Stimulated activated CD4-positive, alpha-beta T cell treated with anti-CD3 and anti-CD28 coated beads, TNF-alpha, amount 100 ng/mL, for 4 hours (primary cell): ENCODE results near the gene LRRC61.
A peak's percentile ranks its signal among the peaks of the same experiment; 100 is the strongest.
"Not testable (repeated sequence)": the region's sequence is repeated elsewhere in the genome, so short reads cannot be mapped to it uniquely, and the experiment has no call there.

ENCODE experiments used
- DNase-seq, 3 experiments: peaks; one replicate each; pipeline ENCODE4 v3.0.0-alpha.2; 2020; ENCODE audit warnings: low read depth in 3 of 3

The LRRC61 gene

DNA sequence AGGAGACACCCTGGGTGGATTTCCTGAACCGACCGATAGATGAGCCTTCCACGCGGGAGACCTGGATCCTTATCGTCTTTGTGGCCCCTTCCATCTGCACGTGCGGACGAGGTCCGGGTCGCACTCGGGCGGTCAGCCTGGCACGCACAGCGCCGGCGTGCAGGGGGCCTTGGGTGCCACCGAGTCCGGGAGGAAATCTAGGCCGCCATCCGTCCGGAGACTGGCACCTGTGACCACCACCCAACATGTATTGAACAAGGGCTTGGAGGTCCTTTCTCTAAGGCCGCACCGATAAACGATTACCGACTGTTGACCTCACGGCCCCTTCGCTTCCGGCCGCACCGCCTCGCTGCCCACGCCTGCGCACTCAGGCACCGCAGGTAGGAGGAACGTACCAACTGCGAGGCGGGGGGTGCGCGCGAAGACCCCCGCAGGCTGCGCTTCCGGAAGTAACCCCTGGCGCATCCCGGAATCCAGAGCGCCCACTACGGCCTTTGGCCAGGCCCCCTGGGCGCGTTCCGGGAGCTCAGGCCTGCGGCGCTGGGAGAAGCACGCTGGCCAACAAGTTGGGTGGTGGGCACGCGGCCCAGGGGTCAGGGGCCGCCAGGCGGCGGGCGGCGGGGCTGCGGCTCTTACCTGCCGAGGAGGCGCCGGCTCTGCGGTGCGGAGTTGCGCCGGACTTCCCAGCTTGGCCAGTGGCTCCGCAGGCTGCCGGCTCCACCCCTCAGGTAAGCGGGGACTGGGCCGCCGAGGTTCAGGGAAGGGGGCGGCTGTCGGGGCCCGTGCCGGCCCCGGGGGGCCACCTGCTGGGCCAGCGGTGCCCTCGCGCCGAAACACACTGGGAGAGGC is at the start of gene LRRC61, which contains the start of gene ACTR3C:
TSS of gene LRRC61 (plus strand) at position 523 of the 849 bp plus-strand sequence. CDS start 13,507 bp downstream, outside the sequence.
TSS of gene ACTR3C (minus strand) at position 713 of the 849 bp plus-strand sequence. CDS start 28,249 bp downstream, outside the sequence.
- peak; percentile 37 to 49 (median 44) for DNase-seq

DNA sequence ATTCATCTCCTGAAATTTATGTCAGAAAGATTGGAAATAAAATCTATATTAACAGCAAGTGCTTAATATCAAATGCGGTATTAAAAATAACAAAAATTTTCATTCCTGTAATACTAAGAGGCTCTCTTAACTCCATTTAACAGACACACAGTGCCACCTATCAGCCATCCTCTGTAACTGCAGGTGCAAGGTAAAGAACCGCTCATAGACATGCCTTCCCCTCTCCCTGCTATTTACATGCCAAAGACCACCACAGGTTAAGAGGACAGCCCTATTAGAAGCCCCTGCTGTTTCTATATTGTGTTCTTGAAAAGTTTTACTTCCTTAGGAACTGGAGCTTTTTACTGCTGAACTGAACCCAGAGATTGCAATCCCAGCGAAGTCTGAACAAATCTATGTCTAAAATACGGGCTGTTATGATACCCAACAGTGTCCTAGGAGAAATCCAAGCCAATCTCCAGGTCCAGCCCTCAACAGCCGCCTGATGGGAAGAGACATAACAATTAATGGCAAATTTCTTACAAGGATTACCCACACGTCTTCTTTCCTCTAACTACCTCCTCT is 46.9 kb upstream of the LRRC61 start:
- DNase-seq = peak in 1 of 3 experiments; percentile 13

- DNase-seq = not testable (repeated sequence)
Measured at GRCh38 chr7:150278383-150278782, 44.8 kb upstream of the LRRC61 start.

GRCh38 chr7:150281681-150282403 is 41.3 kb upstream of the LRRC61 start:
- not testable (repeated sequence) for DNase-seq

- DNase-seq = not testable (repeated sequence)
Measured at GRCh38 chr7:150283111-150283510, 40.0 kb upstream of the LRRC61 start.

DNA sequence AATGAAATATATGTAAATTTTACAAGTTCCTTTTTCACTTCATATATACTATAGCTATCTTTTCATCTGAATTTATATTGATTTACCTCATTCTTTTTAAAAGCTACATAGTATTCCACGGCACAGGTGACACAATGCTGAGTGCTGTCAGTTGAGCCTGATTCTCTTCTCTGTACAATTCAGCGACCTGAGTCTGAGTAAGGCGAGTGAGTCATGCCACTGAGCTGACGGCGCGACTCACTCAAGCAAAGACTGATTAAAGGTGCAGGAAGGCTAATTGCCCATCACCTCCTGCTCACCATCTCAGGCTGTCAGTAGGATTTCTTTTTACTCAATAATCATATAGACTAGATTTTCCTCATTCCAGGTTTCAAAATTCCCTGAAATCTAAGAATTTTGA is 39.5 kb upstream of the LRRC61 start:
- DNase-seq = not testable (repeated sequence)

- DNase-seq = peak in 1 of 3 experiments; percentile 5
Measured at GRCh38 chr7:150285849-150286754, 37.1 kb upstream of the LRRC61 start.

- not testable (repeated sequence) for DNase-seq
Measured at GRCh38 chr7:150287815-150288214, 35.3 kb upstream of the LRRC61 start.

DNA sequence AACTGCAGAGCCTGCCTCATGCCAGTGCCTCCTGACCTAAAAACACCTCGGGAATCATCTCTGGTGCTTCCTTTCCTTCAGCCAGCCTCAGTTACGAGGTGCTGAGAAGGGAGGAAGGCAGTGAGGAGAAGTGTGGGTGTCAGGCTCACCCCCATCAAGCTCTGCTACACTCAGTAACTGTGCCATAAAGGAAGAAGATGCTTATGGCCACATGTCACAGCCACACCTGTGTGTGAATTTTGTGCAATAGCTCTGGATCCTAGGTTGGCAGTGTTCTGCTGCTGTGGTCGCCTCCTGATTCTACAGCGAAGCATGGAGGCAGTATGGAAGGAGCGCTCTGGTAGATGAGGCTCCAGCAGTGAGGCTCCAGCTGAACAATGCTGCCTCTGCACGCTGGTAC is 34.3 kb upstream of the LRRC61 start:
- not testable (repeated sequence) for DNase-seq

- not testable (repeated sequence) for DNase-seq
Measured at GRCh38 chr7:150290317-150290716, 32.8 kb upstream of the LRRC61 start.

DNA sequence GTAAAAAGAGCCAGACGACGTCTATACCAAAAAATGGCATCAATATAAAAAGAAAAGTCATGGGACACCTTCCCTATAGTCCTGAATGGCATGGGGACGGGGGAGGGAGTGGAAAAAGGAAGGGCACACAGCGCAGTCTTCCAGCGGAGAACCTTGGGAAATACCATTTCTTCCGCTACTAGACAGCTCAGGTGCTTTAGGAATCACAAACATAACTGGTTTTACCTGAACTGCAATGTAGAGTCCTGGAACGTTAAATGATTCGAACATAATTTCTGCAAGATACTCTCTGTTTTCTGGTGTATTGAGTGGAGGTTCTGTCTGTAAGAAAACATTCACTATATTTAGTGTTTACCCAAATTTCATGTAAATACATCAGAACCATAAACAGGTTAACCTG is 28.1 kb upstream of the LRRC61 start:
- not testable (repeated sequence) for DNase-seq

DNA sequence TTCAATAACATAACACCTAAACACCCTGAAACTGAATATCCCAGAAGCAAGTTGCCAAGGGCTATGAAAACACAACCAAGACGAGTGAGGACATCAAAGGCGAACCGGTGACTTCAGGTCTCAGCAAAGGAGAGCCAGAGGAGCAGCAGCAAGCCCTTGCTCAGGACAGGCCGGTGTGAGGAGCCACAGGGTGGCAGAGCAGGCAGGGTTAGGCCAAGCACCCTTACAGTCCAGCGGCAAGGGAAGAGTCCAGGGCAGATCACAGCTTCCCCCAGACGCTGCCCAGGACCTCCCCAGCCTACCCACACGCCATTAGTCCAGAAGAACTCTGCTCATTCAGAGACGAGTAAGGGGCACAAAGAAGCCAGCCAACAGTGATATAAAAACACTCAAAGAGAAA is 27.5 kb upstream of the LRRC61 start:
- not testable (repeated sequence) for DNase-seq

- DNase-seq = not testable (repeated sequence)
Measured at GRCh38 chr7:150296802-150297201, 26.4 kb upstream of the LRRC61 start.

DNA sequence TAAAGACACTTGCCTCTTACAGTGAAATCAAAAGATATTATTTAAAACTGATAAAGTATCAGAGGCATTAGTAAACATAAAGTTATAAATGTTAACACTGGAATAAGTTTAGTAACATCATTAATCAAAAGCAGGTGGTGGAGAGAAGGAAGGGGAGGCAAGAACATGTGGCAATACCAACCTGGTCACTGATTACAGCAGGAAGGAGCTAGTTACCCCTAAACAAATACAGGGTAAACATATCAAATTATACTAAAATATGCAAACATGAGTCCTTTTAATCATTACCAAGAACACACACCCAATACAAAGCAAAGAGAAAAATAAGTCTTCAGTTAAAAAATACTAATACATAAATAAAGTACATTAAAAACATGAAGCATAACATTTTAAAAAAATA is 25.2 kb upstream of the LRRC61 start:
- not testable (repeated sequence) for DNase-seq

DNA sequence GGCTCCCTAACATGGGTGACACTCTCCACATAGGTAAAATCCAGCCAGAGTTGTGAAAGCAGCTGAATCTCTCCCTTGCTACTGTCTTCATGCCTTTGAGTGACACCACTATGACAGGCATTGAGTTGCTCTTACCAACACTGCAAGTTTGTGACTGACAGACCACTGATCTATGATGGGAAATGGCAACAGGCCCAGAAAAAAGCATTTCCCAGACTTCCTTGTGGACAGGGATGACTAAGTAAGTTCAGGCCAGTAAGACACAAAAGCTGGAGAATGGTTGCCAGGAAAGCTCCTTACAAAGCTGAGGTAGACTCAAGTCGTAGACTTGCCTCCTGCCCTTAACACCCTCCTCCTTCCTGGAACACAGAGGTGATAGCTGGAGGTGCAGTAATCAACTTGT is 20.2 kb upstream of the LRRC61 start:
- not testable (repeated sequence) for DNase-seq

- not testable (repeated sequence) for DNase-seq
Measured at GRCh38 chr7:150304499-150305258, 18.5 kb upstream of the LRRC61 start.

DNA sequence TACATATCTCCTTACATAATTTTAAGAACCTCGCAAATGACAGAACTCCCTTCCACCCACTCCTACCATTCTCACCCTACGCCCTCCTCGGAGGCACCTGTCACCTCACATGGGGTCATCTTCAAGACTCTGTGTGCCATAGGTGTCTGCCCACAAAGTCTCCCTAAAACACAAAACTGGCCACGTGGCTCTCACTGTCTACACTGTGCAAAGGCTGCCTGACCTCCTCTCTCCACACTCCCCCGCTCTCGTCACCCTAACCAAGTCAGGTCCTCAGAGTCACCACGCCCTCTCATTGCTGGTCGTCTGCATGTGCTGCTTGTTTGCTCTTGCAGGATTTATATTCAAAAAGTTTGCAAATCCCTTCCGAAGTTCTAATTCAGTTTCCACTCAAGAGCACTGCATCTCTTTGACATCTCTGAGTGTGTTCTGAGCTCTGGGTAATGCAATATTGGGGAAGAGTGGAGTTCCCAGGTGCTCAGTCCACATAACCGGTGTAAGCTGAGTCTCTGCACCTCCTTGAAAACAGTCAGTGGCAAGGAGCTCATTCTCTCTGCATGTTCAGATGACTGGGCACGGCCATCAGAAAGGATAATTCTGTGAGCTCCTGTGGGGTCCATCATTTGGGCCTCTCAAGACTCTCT is 17.8 kb upstream of the LRRC61 start:
- not testable (repeated sequence) for DNase-seq

- not testable (repeated sequence) for DNase-seq
Measured at GRCh38 chr7:150305903-150306284, 17.3 kb upstream of the LRRC61 start.

DNA sequence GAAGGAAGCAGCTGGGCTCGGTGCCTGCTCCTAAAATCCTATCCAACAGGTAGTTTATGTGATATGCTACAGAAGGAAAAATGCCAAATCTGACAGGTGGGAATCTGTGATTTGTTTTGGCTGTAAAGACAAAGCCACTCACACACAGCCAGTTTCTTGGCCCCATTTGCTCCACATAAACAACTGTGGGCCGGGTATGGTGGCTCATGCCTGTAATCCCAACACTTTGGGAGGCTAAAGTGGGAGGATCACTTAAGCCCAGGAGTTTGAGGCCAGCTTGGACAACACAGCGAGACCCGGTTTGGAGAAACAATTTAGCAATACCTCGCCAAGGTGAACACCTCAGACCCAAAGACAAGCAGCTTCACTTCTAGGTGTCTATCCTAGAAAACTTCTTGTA is 16.8 kb upstream of the LRRC61 start:
- DNase-seq = not testable (repeated sequence)

DNA sequence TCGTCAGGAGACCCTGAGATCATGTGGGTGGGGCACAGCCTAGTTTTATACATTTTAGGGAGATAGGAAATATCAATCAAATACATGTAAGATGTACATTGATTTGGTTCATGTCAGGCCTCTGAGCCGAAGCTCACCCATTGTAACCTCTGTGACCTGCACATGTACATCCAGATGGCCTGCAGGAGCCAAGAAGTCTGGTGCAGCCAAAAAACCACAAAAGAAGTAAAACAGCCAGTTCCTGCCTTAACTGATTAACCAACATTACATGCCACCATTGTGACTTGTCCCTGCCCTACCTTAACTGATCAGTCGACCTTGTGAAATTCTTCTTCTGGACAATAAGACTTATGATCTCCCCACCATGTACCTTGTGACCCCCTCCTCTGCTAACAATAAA is 16.0 kb upstream of the LRRC61 start:
- no peak for DNase-seq
